Stimulated activated CD4-positive, alpha-beta T cell treated with anti-CD3 and anti-CD28 coated beads, Interleukin-2, amount 100 ng/mL, for 48 hours (primary cell): Measurements from ENCODE around the gene ADIPOR2.
A peak's percentile ranks its signal among the peaks of the same experiment; 100 is the strongest.

Experiments
- DNase-seq, 2 donors: peaks; one replicate each; pipeline ENCODE4 v3.0.0-alpha.2; 2020

ADIPOR2 gene

DNA sequence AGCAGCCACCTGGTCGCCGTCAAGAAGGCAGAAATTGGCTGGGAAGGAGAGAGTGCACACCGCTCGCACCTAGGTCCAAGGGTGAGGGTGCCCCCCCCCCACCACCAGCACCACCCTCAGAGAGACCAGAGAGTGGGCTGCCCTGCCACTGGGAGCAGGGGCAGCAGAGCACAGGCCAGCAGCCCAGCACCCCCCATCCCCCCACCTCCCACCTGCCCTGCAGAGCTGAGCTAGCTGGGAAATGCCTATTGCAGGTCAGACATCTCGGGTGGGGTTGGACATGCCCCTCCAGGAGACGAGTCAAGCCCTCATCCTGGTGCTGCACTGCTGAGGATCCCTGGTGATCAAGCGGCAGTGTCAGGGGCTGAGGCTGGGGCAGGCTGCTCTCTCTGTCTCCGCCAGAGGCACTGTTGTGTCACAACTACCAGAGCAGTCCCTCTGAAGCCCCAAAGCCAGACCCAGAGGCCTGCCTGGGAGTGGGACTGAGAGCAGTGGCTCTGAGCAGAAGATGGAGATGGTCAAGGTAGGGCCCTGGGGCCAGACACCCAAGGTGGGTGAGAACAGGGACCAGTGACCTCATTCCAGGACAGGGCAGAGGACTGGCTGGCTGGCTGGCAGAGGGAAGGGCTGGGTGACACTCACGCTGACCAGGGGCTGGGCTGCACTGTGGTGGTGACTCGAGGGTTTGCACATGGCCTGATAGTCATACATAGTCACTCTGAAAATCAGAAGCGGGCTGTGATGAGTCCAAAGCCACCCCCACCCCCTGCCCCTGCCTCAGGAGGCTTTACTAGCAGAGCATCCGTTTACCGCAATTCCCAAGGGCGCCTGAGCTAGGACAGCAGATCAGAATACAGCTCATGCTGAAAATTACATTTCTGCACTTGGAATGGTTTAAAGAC is 109.8 kb downstream of the ADIPOR2 start:
- DNase-seq, result no peak

DNA sequence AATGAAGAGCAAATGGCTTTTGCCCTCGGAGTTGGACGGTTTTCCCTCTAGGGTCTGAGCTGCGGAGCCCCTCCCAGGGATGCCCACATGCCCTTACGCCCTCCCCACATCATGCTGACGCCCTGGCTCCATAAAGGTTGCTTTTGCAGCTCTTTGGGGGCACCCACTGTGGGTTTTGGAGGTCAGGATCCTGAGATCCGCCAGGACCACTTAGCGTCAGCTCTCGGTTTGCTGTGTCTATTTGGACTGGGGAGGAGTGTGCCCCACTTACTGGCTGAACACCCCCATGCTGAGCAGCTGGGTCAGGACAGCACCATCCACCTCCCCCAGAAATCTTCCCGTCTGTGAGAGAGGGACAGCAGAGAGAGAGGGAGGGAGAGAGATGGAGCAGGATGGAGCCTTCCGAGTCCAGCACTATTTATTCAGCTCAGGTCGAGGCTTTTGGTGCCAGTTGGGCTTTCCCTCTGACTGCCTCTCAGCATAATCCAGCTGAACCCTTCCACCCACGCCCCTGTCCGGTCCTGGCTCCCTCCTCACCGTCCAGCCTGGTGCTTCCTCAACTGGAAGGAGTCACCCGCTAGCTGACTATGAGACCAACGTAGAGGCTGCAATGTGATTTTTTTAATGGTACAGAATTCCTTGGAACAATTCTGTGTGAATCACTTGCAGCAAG is 110.6 kb downstream of the ADIPOR2 start:
- DNase-seq, result no peak

DNA sequence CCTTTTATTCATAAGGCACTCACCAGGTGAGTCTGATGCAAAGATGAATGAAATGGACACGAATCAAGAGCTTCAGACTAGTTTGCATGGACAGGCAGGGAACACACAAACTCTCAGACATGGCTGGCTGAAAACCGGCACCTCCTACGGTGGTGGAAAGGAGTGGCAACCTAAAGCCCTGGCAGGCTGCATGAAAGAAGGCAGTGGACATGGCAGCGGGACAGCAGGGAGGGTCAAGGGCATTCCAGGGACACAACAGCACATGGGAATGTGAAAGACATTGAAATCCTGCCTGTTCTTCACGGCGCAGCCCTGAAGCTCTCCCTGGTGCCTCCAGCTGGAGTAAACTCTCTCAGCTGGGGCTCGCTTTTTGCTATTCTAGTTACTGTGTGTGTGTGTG is 112.9 kb downstream of the ADIPOR2 start:
- DNase-seq, result no peak

DNA sequence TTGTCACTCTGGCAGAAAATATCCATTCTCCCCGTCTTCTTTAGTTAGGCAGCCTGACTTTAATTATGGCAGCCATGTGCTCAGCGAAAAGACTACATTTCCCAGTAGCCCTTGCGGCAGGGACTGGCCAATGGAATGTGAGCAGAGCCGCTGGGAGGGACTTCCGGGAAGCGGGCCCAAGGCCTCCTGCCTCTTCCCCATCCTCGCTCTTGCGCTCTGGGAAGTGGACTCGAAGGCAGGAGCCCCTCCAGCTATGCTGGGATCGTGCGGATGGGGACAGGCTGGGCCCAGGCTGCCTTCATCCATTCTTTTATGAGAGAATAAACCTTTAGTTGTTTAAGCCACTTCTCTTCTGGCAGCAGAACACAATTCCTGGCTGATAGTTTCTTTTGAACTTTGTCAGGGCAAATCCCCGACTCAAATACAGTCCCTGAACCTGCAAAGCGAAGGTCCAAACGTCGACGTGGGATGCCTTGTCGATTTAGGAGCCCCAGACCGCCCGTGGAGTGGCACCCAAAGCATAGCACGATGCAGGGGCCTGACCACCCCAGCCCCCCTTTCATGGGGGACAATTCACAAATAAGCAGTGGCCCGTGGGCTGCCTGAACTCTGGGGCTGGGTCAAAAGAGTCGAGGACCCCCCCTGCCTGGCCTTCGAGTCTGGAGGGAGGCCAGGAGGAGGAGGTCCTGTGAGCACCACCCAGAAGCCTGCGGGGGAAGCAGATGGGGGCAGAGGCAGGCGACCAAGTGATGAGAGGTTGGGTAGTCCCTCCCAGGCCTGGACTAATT is 113.9 kb downstream of the ADIPOR2 start:
- DNase-seq, result peak; percentile 79 to 82

DNA sequence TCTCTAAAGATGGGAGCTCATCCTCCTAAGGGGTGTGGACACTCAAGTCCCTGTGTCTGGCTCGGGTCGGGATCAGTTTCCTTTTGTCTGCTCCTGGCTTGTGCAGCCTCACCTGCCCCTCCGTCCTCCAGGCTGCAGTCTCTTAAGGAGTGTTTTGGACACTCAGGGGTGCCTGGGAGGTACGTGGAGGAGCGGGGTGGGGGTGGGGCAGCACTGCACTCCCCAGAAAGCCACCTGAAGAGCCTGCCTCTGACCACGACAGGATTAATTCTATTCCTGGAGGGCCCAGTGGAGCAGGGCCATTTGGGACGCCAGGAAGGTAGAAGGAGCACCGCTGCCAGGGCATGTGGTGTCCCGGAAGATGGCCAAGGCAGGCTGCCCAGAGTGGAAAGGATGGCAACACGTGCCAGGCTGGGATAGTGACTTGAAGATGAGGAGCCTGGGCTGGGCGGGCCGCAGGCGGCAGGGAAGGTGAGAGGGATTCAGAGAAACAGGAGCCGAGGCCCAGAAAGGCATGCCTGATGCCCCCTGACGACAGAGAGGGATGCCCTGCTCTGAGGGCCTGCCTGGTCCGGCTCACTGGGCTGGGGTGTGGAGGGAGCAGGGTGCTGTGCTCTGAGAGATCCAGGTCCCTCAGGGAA is 114.7 kb downstream of the ADIPOR2 start:
- no peak for DNase-seq

DNA sequence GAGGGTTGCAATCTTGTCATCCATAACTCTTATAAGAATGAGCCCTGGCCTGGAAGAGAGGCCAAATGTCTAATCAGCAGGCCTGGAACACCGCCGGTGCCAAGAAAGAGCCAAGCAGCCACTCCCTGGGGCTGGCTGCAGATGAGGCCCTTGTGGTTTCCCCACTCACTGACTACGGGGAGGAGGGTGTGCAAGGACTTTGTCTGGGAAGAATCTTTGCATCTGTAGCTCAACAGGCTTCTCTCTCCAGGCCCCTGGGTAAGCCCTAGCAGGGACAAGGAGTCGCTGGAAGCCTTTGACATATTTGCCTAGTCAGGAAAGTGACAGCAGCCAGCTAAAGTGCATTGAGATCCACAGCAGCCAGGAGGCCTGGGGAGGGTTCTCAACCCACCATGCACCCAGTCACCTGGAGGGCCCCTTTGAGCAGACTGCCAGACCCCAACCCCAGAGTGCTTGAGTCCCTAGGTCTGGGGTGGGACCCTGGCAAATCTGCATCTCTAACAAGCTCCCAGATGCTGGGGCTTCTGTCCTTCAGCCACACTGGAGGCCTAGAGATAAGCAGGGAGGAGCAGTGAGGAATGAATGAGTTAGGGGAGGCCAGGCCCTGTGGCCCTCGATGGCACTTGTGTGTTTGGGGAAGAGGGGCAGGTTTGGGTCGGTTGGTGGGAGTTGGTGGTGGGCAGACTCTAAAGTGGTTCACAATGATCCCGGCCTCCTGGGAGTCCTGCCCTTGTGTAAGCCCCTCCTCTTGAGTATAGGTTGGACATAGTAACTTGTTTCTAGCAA is 115.6 kb downstream of the ADIPOR2 start:
- DNase-seq, result no peak

DNA sequence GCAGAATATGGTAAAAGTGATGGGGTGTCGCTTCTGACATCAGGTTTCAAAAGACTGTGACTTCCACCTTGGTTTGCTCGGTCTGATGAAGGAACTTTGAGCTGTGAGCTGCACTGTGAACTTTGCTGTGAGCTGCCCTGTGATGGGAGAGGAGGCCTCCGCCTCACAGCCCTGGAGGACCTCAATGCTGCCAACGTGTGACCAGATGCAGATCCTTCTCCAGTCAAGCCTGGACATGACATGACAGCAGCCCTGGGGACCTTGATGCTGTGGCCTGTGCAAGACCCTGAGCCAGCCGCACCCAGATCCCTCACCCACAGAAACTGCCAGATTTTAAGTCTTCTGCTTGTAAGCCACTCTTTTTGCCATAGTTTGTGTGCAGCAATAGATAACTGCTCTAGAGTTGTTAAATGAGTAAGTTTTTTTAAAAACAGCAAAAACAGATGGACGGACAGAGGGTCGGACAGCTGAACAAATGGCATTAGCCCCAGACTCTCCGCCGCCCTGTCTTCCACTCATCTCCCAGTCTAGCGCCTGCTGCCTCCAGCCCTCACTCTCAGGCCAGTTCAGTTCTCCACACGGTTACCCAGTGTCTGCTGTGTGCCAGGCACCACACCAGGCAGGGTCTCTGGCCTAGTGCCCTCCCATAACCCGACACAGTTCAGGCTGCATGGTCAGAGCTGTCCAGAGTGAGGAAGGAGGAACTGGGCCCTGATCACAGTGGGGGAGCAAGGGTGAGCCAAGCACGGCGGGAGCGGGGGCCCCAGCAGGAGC is 116.4 kb downstream of the ADIPOR2 start:
- no peak for DNase-seq

DNA sequence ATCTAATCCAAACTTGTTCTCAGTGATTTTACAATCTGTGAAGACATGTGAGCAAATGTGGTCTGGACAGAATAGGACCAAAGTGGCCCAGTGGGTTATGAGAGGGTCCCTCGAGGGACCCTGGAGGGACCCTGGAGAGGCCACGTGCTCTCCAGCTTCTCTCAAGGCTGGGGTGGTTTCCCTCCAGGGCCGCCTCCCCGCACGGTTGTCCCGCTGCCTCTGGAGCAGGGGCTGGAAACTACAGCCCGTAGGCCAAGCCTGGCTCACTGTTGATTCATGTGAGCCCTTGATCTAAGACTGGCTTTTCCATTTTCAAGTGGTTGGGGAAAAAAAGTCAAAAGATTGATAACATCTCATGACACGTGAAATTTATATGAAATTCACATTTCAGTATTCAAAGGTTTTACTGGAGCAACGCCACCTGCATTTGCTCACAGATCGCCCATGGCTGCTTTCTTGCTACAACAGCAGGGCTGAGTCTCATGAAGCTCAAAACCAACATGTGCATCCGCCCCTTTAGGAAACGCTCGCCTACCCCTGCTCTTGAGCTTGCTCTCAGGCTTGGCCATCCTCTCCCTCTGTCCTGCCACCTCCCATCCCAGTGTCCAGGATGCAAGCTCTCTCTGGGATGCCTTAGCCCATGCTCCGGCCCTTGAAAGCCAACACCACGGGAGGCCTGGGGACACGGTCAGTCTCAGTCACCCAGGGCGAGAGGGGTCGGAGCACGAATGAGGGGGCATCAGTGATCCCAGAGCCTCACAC is 117.3 kb downstream of the ADIPOR2 start:
- DNase-seq, result no peak

DNA sequence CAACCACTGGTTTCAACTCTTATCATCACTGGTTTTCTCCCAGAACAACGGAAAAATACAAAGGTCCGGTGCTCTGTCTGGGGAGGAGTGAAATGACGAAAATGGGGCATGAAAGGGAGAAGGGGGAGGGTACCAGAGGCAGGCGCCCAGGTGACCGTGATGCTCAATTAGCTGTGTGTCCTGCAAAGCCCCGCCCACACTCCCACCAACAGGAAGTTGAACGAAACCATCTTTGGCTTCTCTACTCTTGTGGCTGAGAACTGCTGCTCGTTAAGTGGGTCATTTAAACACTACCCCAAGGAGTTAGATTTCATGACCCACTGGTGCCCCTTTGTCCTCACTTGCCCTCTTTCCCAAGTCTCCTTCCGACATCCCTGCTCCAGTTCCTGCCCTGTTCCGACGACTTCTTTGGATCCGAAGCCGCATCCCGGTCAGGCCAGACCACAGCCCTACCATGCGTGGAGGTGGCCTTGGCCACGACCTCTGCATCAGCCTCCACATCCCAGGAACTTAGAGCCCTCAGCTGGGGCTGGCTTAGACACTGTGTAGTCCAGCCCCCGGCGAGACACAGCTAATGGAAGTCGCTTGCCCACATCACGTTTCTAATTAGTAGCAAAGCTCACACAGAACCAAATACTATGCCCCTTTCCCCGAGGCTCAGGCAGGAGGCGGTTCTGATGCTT is 118.1 kb downstream of the ADIPOR2 start:
- no peak for DNase-seq

DNA sequence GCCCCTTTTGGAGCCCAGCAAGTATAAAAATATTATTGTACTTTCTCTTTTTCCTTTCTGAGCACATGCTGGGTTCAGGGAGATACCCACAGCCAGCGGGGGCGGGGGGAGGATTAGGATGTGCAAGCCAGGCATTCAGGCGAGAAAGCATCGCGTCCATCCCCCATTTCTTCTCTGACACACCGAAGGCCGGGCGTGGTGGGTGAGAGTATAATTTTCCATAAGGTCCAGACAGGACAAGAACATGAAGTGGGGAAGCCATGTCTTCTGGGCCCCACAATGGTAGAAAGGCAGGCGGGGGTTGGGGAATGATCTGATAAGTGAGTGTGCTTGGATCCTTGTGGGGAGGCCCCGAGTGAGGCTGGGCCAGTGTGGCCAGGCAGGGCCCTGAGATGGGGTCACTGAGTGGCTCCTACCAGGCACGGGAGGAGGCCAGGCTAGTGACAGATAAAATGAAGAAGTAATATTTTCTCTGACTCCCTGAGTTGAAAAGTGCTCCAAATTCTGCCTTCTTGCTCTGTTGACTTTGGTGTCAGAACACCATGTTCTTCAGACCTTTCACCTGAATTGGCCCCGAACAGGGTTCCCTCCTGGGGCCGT is 118.8 kb downstream of the ADIPOR2 start:
- no peak for DNase-seq

DNA sequence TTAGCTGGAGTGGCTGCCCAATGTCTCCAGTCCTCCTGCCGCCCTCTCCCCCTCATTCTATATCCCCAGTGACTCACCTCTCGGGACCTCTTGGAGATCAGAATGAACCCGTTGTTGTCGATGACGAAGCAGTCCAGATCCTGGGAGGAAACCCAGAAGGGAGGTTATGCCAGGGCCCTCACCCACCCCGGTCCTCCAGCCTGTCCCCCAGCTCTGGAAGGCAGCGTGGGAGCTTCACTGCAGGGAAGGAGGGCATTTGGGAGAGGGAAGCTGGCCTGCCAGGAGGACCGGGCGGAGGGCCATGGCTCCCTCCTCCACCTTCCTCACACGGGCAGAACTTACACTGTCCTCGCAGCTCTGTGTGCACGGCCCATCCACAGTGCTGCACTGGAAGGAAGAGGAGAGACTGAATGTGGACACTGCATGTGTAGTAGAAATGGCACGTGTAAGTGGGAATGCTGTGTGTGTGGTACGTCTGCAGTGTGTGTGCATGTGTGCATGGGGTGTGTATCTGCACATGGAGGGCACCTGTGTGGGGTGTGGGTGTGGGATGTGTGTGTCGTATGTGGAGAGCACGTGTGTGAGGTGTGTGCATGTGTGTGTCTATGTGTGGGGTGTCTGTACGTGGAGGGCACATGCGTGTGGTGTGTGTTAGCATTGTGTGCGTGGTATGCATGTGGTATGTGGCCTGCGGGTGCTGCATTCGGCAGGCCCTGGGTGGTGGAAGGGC is 119.5 kb downstream of the ADIPOR2 start:
- DNase-seq, result no peak

DNA sequence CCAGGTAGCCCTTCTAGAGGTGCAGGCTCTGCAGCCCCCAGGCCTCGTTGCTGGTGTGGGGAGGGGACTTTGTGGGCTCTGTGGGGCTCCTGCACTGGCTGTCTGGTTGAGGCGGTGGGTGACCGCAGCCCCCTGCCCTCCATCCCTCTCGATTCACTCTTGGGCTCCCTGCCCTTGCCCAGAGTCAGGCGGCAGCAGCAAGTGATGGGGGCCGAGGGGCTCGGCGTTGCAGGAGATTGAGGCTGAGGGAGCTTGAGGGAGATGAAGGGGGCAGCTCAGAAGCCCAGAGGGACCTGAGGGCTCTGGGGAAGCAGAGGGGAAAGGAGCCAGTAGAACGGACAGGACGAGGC is 120.0 kb downstream of the ADIPOR2 start:
- DNase-seq, result no peak

DNA sequence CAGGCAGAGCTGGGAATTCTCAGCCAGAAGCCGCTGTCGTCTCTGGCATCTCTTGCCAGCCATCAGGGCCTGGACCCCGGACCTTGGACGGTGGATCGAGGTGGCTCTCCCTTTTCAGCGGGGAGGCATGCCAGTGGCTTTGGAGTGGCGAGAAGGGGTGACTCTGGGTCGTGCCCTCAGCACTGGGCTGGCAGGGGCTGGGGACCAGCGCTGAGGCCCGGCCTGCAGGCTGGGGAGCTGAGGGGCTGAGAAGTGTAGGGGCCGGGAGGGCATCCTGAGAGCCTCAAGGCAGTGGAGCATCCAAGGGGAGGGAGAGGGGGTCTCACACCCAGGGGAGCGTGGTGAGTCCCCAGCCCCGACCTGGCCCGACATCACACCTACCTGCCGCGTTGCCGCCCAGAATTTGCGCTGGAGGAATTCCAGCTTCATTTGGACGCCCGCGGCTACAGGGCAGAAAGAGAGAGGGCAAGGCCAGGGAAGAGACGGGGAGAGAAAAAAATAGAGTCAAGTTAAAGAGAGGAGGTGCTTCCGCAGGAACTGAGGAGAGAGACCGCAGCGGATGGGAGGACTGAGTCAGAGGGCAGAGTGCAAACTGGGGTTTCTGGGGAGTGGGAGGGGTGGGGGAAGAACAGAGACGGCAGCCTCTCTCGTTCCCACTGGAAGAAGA is 120.5 kb downstream of the ADIPOR2 start:
- no peak for DNase-seq

DNA sequence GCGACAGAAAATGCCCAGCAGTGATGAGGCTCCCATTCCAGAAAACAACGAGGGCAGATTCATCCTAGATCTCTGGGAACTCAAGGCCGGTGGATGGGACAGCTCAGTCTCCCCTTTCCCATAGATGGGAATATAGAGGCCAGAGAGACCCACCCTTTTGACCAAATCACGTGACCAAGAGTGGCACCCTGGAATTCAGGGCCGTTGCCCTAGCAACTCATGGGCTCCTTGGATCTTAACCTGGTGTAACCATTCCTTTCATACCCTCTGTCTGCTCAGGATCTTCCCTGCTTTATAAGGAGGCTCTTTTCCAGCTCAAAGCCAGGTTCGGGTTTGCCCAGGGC is 121.0 kb downstream of the ADIPOR2 start:
- no peak for DNase-seq

DNA sequence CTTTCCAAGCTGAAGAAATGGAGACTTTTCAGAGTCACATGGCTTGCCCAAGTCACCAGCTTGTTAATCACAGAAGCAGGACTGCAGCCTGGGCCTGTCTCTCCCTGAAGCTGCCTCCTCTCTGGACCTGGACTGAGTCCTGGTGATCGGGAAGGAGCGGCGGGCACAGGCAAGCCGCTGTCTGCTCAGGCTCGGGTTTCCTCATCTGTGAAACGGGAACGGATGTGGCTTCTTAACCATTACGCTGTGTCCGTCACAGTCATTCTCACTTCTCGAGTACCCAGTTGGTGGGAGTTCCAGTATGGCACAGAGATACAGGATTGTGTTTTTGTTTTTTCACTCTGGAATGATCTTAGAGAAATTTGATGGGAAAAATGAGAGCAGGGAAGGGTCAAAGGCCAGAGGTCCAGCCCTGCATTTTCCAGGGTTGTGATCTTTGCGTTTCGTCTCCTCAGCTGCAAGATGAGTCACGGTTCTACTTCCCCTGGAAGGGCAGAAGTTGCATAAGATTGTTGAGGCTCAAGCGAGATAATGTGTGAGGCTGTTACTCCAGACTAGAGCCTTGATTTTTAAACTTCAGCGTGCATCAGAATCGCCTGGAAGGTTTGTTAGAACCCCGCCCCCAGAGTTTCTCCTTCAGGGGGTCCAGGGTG is 121.9 kb downstream of the ADIPOR2 start:
- no peak for DNase-seq

DNA sequence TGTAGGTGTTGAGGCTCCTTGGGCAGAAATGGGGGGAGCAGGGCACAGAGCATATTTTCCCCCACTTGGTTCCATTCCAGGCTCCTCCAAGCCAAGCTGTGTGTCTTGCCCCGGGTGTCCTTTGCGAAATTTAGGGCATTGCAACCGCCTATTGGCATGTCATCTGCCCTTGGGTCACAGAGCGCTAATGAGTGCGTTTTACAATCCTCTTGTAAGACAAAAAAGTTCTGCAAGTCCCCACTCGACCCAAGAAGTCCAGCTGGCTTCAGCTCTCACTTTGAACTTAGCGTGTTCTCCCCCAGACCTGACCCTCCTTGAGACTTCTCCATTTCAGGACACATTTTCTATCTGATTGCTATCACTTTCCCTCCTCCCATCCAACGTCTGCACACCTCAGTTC is 123.4 kb downstream of the ADIPOR2 start:
- no peak for DNase-seq

DNA sequence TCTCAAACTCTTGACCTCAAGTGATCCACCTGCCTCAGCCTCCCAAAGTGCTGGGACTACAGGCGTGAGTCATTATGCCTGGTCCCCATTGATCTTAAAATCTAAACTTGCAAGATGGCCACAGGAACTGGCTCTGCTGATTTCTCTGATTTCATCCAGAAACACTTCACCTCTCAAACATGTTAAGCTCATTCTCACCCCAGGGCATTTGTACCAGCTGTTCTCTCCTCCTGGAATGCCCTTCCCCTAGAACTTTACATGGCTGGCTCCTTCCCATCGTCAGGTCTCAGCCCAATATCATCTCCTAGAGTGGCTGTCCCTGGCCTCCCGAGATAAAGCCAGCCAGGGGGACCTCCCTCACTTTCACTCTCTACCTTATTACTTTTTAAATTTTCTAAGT is 124.2 kb downstream of the ADIPOR2 start:
- DNase-seq, result no peak
